Neural cell (in vitro differentiated cells): ENCODE data around the gene KCTD17.

Experiments used
- EP300 ChIP-seq: fragments of 450-650 bp; conservative IDR thresholded peaks from 2 replicates; pipeline ENCODE4 v1.6.1; 2014; ENCODE audit warnings: antibody characterized with exemption, mild to moderate bottlenecking, moderate library complexity; ENCODE audit not compliant: poor library complexity, severe bottlenecking
- EZH2 ChIP-seq: fragments of 200-600, 300-800 bp; shearing (Covaris generic), sonication (generic); IDR thresholded peaks from 2 replicates; pipeline ENCODE4 v1.6.1; 2014; ENCODE audit warnings: antibody characterized with exemption, low read length, borderline replicate concordance, mild to moderate bottlenecking; ENCODE audit not compliant: insufficient read depth, poor library complexity, severe bottlenecking
- POLR2AphosphoS5 ChIP-seq: IDR thresholded peaks from 2 replicates; pipeline ENCODE4 v1.6.1; 2012
- RAD21 ChIP-seq: fragments of 450-650 bp; conservative IDR thresholded peaks from 2 replicates; pipeline ENCODE4 v1.6.1; 2014; ENCODE audit warnings: antibody characterized with exemption, mild to moderate bottlenecking, moderate library complexity
- SMC3 ChIP-seq: fragments of 450-650 bp; conservative IDR thresholded peaks from 2 replicates; pipeline ENCODE4 v1.6.1; 2014; ENCODE audit warnings: antibody characterized with exemption, mild to moderate bottlenecking, moderate library complexity; ENCODE audit not compliant: poor library complexity
- TF ChIP-seq, protein P1 (sequence below): fragments of 450-650 bp; IDR thresholded peaks from 2 replicates; pipeline ENCODE4 v1.5.1; 2014; ENCODE audit warnings: antibody characterized with exemption, mild to moderate bottlenecking, moderate library complexity; ENCODE audit not compliant: poor library complexity, severe bottlenecking

DNA sequence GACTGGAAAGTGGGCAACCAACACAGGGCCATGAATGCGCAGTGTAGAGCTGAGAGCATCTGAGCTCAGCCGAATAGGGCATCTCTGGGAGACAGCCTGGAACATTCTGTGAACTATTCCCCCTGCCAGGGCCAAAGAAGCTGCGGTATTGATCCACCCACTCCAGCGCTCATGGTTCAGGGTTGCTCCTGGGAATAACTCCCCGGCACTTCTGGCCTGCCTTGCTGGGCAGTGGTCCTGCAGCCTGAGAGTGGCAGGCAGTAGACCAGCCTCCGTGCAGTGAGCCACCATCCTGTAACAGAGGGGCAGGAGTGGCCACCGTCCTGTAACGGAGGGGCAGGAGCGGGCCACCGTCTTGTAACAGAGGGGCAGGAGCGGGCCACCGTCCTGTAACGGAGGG lies 45.8 kb downstream of the KCTD17 start:
- TF ChIP-seq POLR2AphosphoS5 (no peak), SMC3 (no peak), RAD21 (no peak), EP300 (no peak), EZH2 (no peak)
- TF ChIP-seq, protein P1, sequence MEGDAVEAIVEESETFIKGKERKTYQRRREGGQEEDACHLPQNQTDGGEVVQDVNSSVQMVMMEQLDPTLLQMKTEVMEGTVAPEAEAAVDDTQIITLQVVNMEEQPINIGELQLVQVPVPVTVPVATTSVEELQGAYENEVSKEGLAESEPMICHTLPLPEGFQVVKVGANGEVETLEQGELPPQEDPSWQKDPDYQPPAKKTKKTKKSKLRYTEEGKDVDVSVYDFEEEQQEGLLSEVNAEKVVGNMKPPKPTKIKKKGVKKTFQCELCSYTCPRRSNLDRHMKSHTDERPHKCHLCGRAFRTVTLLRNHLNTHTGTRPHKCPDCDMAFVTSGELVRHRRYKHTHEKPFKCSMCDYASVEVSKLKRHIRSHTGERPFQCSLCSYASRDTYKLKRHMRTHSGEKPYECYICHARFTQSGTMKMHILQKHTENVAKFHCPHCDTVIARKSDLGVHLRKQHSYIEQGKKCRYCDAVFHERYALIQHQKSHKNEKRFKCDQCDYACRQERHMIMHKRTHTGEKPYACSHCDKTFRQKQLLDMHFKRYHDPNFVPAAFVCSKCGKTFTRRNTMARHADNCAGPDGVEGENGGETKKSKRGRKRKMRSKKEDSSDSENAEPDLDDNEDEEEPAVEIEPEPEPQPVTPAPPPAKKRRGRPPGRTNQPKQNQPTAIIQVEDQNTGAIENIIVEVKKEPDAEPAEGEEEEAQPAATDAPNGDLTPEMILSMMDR = no peak
